Right forelimb (tissue), 1 donor: ENCODE data around the gene SUGP2.
A peak's percentile ranks its signal among the peaks of the same experiment; 100 is the strongest.

Experiments
- DNase-seq: peaks from one replicate; pipeline ENCODE4 v3.0.0-alpha.2; 2018

The SUGP2 gene

GRCh38 chr19:19033426-19034203 is at the start of gene SUGP2, which contains the start of gene ARMC6:
Gene SUGP2 (minus strand): TSS chr19:19033517. CDS start chr19:19031071, 2,446 bp downstream.
Gene ARMC6 (plus strand): TSS chr19:19033603. CDS start chr19:19034210, 607 bp downstream.
- peak; percentile 95 for DNase-seq

GRCh38 chr19:19081642-19082151 is 48.4 kb upstream of the SUGP2 start:
- no peak for DNase-seq

- no peak for DNase-seq
Measured at GRCh38 chr19:19079571-19079970, 46.3 kb upstream of the SUGP2 start.

GRCh38 chr19:19078801-19079200 is 45.5 kb upstream of the SUGP2 start:
- no peak for DNase-seq

GRCh38 chr19:19077103-19077502 is 43.8 kb upstream of the SUGP2 start:
- DNase-seq = no peak

GRCh38 chr19:19076476-19076875 is 43.2 kb upstream of the SUGP2 start:
- DNase-seq = no peak

GRCh38 chr19:19075126-19075525 is 41.8 kb upstream of the SUGP2 start:
- no peak for DNase-seq

GRCh38 chr19:19074196-19074882 is 41.0 kb upstream of the SUGP2 start:
- no peak for DNase-seq

- no peak for DNase-seq
Measured at GRCh38 chr19:19071897-19072296, 38.6 kb upstream of the SUGP2 start.

GRCh38 chr19:19068659-19069654 is 35.6 kb upstream of the SUGP2 start:
- no peak for DNase-seq

GRCh38 chr19:19067276-19068072 is 34.2 kb upstream of the SUGP2 start:
- no peak for DNase-seq

GRCh38 chr19:19064811-19065745 is 31.8 kb upstream of the SUGP2 start:
- DNase-seq = no peak

GRCh38 chr19:19064098-19064722 is 30.9 kb upstream of the SUGP2 start:
- DNase-seq = no peak

- DNase-seq = peak; percentile 100
Measured at GRCh38 chr19:19063183-19064097, 30.1 kb upstream of the SUGP2 start, which contains the start of gene SLC25A42. Gene SLC25A42 (plus strand): TSS chr19:19063994. CDS start chr19:19096125, 32,131 bp downstream.

GRCh38 chr19:19062454-19063182 is 29.3 kb upstream of the SUGP2 start:
- DNase-seq = no peak

GRCh38 chr19:19061506-19061905 is 28.2 kb upstream of the SUGP2 start:
- DNase-seq = no peak

GRCh38 chr19:19059837-19060611 is 26.7 kb upstream of the SUGP2 start:
- no peak for DNase-seq
